Activated CD4-positive, alpha-beta memory T cell treated with anti-CD3 and anti-CD28 coated beads for 36 hours (primary cell): ENCODE measurements around the gene SCPEP1. TPM values are rescaled to one million over a fixed set of nuclear protein-coding genes. Genes with fewer than 3 reads are reported as not detected.

Experiments
- CTCF ChIA-PET: fragments of 350-600 bp; sonication (Branson Sonifier 250); formaldehyde crosslinking; loops from one replicate; lab custom pipeline; 2021; ENCODE audit warnings: antibody characterized with exemption, inconsistent platforms; lab: Charles Lee
- POLR2A ChIA-PET: fragments of 350-600 bp; sonication (Branson Sonifier 250); formaldehyde crosslinking; loops from one replicate; lab custom pipeline; 2021; ENCODE audit warnings: antibody characterized with exemption; lab: Charles Lee
- DNase-seq: peaks from one replicate; pipeline ENCODE4 v3.0.0-alpha.2; 2020
- H3K27ac Mint-ChIP-seq: one replicate; pipeline ENCODE4 v1.8.0; 2021; ENCODE audit warnings: mixed read lengths
- H3K27me3 Mint-ChIP-seq: one replicate; pipeline ENCODE4 v1.8.0; 2021; ENCODE audit warnings: mixed read lengths
- H3K36me3 Mint-ChIP-seq: one replicate; pipeline ENCODE4 v1.8.0; 2021; ENCODE audit warnings: mixed read lengths
- H3K4me1 Mint-ChIP-seq: one replicate; pipeline ENCODE4 v1.8.0; 2021; ENCODE audit warnings: low read depth, mixed read lengths
- H3K4me3 Mint-ChIP-seq: one replicate; pipeline ENCODE4 v1.8.0; 2021; ENCODE audit warnings: mild to moderate bottlenecking, mixed read lengths
- H3K9me3 Mint-ChIP-seq: one replicate; pipeline ENCODE4 v1.8.0; 2021; ENCODE audit warnings: mixed read lengths
- intact Hi-C: fragments of 100-400 bp; cut with micrococcal nuclease; formaldehyde crosslinking; loops from one replicate; pipeline ENCODE4 v1.15.1; 2023
- total RNA-seq, 2 experiments: library from RNA; stranded (reverse); gene quantifications; one replicate each; pipeline ENCODE4 v1.2.3, GENCODE V29; 2021

SCPEP1 gene
- total RNA-seq, 2 experiments from 2014 or later = 17.9 to 24.9 TPM

- Mint-ChIP-seq H3K27me3 (peaks cover 38% of the 10 kb centered on the region), H3K4me3 (no peak overlapping the region), H3K36me3 (no peaks in the 10 kb centered on the region), H3K9me3 (no peaks in the 10 kb centered on the region), H3K4me1 (peaks cover 12% of the 10 kb centered on the region), H3K27ac (no peak overlapping the region)
- CTCF ChIA-PET = no interaction called here
- no peak for DNase-seq
- intact Hi-C loops = no loop called here
- POLR2A ChIA-PET = no interaction called here
These were observed 68.8 kb downstream of the SCPEP1 start for GRCh38 chr17:57046749-57047148.

- no peaks in the 10 kb centered on the region for H3K9me3 Mint-ChIP-seq
- H3K4me3 Mint-ChIP-seq = no peak overlapping the region
- H3K36me3 Mint-ChIP-seq = no peaks in the 10 kb centered on the region
- no peak for DNase-seq
- no peak overlapping the region for H3K27ac Mint-ChIP-seq
- ChIA-PET CTCF (interaction anchor here (1.2 kb wide), 1 partner anchor 801 kb away, joined by 3 read pairs; no protein-coding TSS in a partner anchor), POLR2A (no interaction called here)
- intact Hi-C loops = no loop called here
- peaks cover 12% of the 10 kb centered on the region for H3K4me1 Mint-ChIP-seq
- H3K27me3 Mint-ChIP-seq = peaks cover 35% of the 10 kb centered on the region
These were observed 70.2 kb downstream of the SCPEP1 start for GRCh38 chr17:57048096-57048495.

GRCh38 chr17:57050306-57050705 lies 72.4 kb downstream of the SCPEP1 start:
- Mint-ChIP-seq H3K4me1 (peaks cover 17% of the 10 kb centered on the region), H3K27ac (no peak overlapping the region), H3K9me3 (no peaks in the 10 kb centered on the region), H3K27me3 (peaks cover 23% of the 10 kb centered on the region), H3K36me3 (no peaks in the 10 kb centered on the region), H3K4me3 (no peak overlapping the region)
- CTCF ChIA-PET = no interaction called here
- POLR2A ChIA-PET = no interaction called here
- no peak for DNase-seq
- intact Hi-C loops = no loop called here

GRCh38 chr17:57051886-57052361 lies 74.0 kb downstream of the SCPEP1 start:
- H3K27ac Mint-ChIP-seq = no peak overlapping the region
- ChIA-PET POLR2A (no interaction called here), CTCF (no interaction called here)
- intact Hi-C loops = no loop called here
- peaks cover 11% of the 10 kb centered on the region for H3K27me3 Mint-ChIP-seq
- H3K36me3 Mint-ChIP-seq = no peaks in the 10 kb centered on the region
- H3K9me3 Mint-ChIP-seq = no peaks in the 10 kb centered on the region
- no peak overlapping the region for H3K4me3 Mint-ChIP-seq
- no peak for DNase-seq
- peaks cover 6% of the 10 kb centered on the region for H3K4me1 Mint-ChIP-seq

Other genes with a start within 250 kb of the SCPEP1 start
- 1 to 10 TPM; 3.6 to 3.9 TPM for gene C17orf67, start 144.2 kb upstream of the SCPEP1 start, total RNA-seq
- gene DGKE, start 144.0 kb upstream of the SCPEP1 start, total RNA-seq = 10 to 100 TPM; 23.3 to 25.6 TPM
- 100 to 1,000 TPM; 106 to 126 TPM for gene TRIM25, start 64.1 kb upstream of the SCPEP1 start, total RNA-seq
- 10 to 100 TPM; 16.9 TPM for gene COIL, start 17.1 kb upstream of the SCPEP1 start, total RNA-seq
- gene AKAP1, start 107.1 kb downstream of the SCPEP1 start, total RNA-seq = 10 to 100 TPM; 24.5 to 30.8 TPM